ENCODE measurements around the gene MCRIP2. TPM values are rescaled to one million over a fixed set of nuclear protein-coding genes. Genes with fewer than 3 reads are reported as not detected.

The MCRIP2 gene
- total and polyA plus RNA-seq, 2 of the 8 experiments (the other 6 are each of a cell fraction or from before 2014, with no cell fraction given), result 45.4 to 75.5 TPM

GRCh38 chr16:662095-662494, 20.5 kb downstream of the MCRIP2 start:
- Histone ChIP-seq H2AFZ (ENCODE audit: low read length) (no peak overlapping the region), H2BK5ac (ENCODE audit: low read depth, low read length) (no peak overlapping the region), H3K23ac (ENCODE audit: insufficient read length) (no peak overlapping the region), H3K23me2 (ENCODE audit: low read depth, low read length) (no peaks in the 10 kb centered on the region), H2BK20ac (ENCODE audit: low read length) (no peak overlapping the region), H3K79me2 (ENCODE audit: control insufficient read depth in 1 of 2, insufficient read depth in 2 of 2, low read length in 2 of 2) (no peaks in the 10 kb centered on the region), H2BK15ac (ENCODE audit: low read length) (no peak overlapping the region), H3K14ac (ENCODE audit: insufficient read length) (no peak overlapping the region), H3K36me3 (ENCODE audit: control insufficient read depth in 2 of 4, insufficient read depth in 4 of 4, low read length in 3 of 4) (peaks cover 0 to 13% (median 1%) of the 10 kb centered on the region in 4 experiments; a peak in 3 of 8 replicates), H4K5ac (ENCODE audit: insufficient read length, low read depth, low read length) (no peak overlapping the region), H3K18ac (ENCODE audit: extremely low read depth, low read length) (no peak overlapping the region), H4K8ac (ENCODE audit: extremely low read depth, insufficient read depth, low read length) (no peak overlapping the region), H4K91ac (replicated peaks; ENCODE audit: insufficient read length, low read length) (no peak overlapping the region), H3K4me2 (ENCODE audit: insufficient read depth in 1 of 2, low read depth in 2 of 2, low read length in 2 of 2) (no peak overlapping the region), H4K20me1 (replicated peaks in 1 of 2; ENCODE audit: control insufficient read depth in 1 of 2, insufficient read depth in 2 of 2, low read length in 2 of 2) (peaks cover 0 to 3% of the 10 kb centered on the region in 2 experiments), H3K27ac (ENCODE audit: low read depth, low read length) (no peak overlapping the region), H3K27me3 (replicated peaks in 1 of 4; ENCODE audit: control insufficient read depth in 3 of 4, extremely low read depth in 1 of 4, insufficient read depth in 3 of 4, low read length in 3 of 4) (no peaks in the 10 kb centered on the region), H3K9me3 (ENCODE audit: insufficient read depth in 2 of 2, low read depth in 1 of 2, low read length in 1 of 2) (no peaks in the 10 kb centered on the region), H2BK120ac (replicated peaks; ENCODE audit: low read depth, low read length) (no peak overlapping the region), H3K4me1 (replicated peaks in 1 of 4; ENCODE audit: control insufficient read depth in 3 of 4, insufficient read depth in 4 of 4, low read length in 3 of 4) (peaks cover 0 to 8% (median 1%) of the 10 kb centered on the region in 4 experiments; a peak in 4 of 7 replicates), H2BK12ac (ENCODE audit: low read depth, low read length) (no peak overlapping the region), H3K4me3 (ENCODE audit: extremely low read depth in 1 of 4, insufficient read depth in 2 of 4, low read depth in 3 of 4, low read length in 4 of 4) (no peak overlapping the region), H3K9ac (replicated peaks in 1 of 4; ENCODE audit: extremely low read depth in 1 of 4, low read depth in 3 of 4, low read length in 3 of 4) (no peak overlapping the region), H2AK5ac (ENCODE audit: low read depth, low read length) (no peak overlapping the region), H3K79me1 (ENCODE audit: low read depth, low read length) (no peaks in the 10 kb centered on the region), H3K4ac (replicated peaks; ENCODE audit: insufficient read length, low read depth, low read length) (no peak overlapping the region), H3K56ac (replicated peaks; ENCODE audit: insufficient read length, low read depth, low read length) (no peak overlapping the region)
- DNase-seq (ENCODE audit: low read depth in 1 of 2, low spot score in 2 of 2) (no peak), FAIRE-seq (no peak)
- TF ChIP-seq SIN3A (conservative IDR thresholded peaks at IDR 0.05 in 1 of 2, IDR thresholded peaks at IDR 0.05 in 1 of 2; ENCODE audit: low read depth in 1 of 2, low read length in 2 of 2) (no peak), BCL11A (IDR thresholded peaks at IDR 0.05; ENCODE audit: low read depth in 2 of 2, low read length in 2 of 2) (no peak)
- CTCF ChIA-PET (ENCODE audit: partially characterized antibody), result interaction anchor here (0.7 to 11.3 kb wide), 15 partner anchors 11 to 278 kb away, joined by 3 to 104 read pairs (median 3); partner anchors contain the start of genes METTL26 and WDR90
- 96% methylated on average over 15 of the region's 19 CpGs; no CpG with 5 or more reads in 1 of the 2 experiments for WGBS, 2 experiments (ENCODE audit: extremely low coverage in 1 of 2, insufficient coverage in 1 of 2, insufficient read length in 1 of 2, insufficient replicate concordance in 2 of 2, low coverage in 1 of 2, low lambda C conversion rate in 2 of 2, missing lambda C conversion rate in 1 of 2)
- POLR2A ChIA-PET (ENCODE audit: partially characterized antibody), result interaction anchor here (0.6 to 17.4 kb wide), 4 partner anchors 13 to 183 kb away, joined by 3 to 214 read pairs (median 6); partner anchors contain the start of genes ANTKMT, JMJD8, RHBDL1 and STUB1

Data from H1 (cell line).